SHP77 (cell line): ENCODE data around the gene ABCA3.
"Not testable (repeated sequence)": the region's sequence is repeated elsewhere in the genome, so short reads cannot be mapped to it uniquely, and the experiment has no call there.

Source experiments
- DNase-seq, 2 experiments: peaks; one replicate each; lab custom pipeline; 2025; lab: John Stamatoyannopoulos, UW

The ABCA3 gene

GRCh38 chr16:2256531-2257140 is 83.9 kb downstream of the ABCA3 start:
- no peak for DNase-seq

GRCh38 chr16:2253293-2253692 is 87.2 kb downstream of the ABCA3 start:
- no peak for DNase-seq

- no peak for DNase-seq
Observed at GRCh38 chr16:2252806-2253148, 87.8 kb downstream of the ABCA3 start.

GRCh38 chr16:2251296-2252111 is 89.0 kb downstream of the ABCA3 start, which contains the start of gene ECI1:
TSS of gene ECI1 (minus strand) at chr16:2251587. CDS start at chr16:2251566, 21 bp downstream.
- peak; percentile 83 to 94 for DNase-seq

- DNase-seq: peak in 1 of 2 experiments; percentile 47
Observed at GRCh38 chr16:2250652-2251295, 89.8 kb downstream of the ABCA3 start.

- no peak for DNase-seq
Observed at GRCh38 chr16:2246301-2246885, 94.1 kb downstream of the ABCA3 start.

GRCh38 chr16:2244926-2245795 is 95.4 kb downstream of the ABCA3 start:
- DNase-seq: no peak

- DNase-seq: no peak
Observed at GRCh38 chr16:2244301-2244700, 96.2 kb downstream of the ABCA3 start.

GRCh38 chr16:2243781-2244180 is 96.7 kb downstream of the ABCA3 start:
- no peak for DNase-seq

GRCh38 chr16:2243031-2243528 is 97.4 kb downstream of the ABCA3 start:
- DNase-seq: no peak

GRCh38 chr16:2242598-2242997 is 97.9 kb downstream of the ABCA3 start:
- DNase-seq: no peak

GRCh38 chr16:2240331-2240730 is 100.2 kb downstream of the ABCA3 start:
- not testable (repeated sequence) for DNase-seq

GRCh38 chr16:2238838-2239675 is 101.5 kb downstream of the ABCA3 start:
- DNase-seq: no peak

- DNase-seq: no peak
Observed at GRCh38 chr16:2238150-2238837, 102.2 kb downstream of the ABCA3 start.

- DNase-seq: no peak
Observed at GRCh38 chr16:2237493-2238149, 102.9 kb downstream of the ABCA3 start.

GRCh38 chr16:2237102-2237482 is 103.4 kb downstream of the ABCA3 start:
- no peak for DNase-seq

GRCh38 chr16:2236337-2237101 is 104.0 kb downstream of the ABCA3 start, which contains the start of gene DNASE1L2:
TSS of gene DNASE1L2 (plus strand) at chr16:2236444. CDS start at chr16:2236817, 373 bp downstream.
- DNase-seq: no peak

GRCh38 chr16:2235695-2236336 is 104.7 kb downstream of the ABCA3 start:
- no peak for DNase-seq
